CD4-positive, alpha-beta T cell treated with Interleukin-2 at 100 ng/mL for 4 hours (primary cell): ENCODE data around the gene KCNK17.

Source experiments
- DNase-seq: peaks from one replicate; pipeline ENCODE4 v3.0.0-alpha.2; 2020; ENCODE audit warnings: low spot score

KCNK17 gene, protein sequence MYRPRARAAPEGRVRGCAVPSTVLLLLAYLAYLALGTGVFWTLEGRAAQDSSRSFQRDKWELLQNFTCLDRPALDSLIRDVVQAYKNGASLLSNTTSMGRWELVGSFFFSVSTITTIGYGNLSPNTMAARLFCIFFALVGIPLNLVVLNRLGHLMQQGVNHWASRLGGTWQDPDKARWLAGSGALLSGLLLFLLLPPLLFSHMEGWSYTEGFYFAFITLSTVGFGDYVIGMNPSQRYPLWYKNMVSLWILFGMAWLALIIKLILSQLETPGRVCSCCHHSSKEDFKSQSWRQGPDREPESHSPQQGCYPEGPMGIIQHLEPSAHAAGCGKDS

DNA sequence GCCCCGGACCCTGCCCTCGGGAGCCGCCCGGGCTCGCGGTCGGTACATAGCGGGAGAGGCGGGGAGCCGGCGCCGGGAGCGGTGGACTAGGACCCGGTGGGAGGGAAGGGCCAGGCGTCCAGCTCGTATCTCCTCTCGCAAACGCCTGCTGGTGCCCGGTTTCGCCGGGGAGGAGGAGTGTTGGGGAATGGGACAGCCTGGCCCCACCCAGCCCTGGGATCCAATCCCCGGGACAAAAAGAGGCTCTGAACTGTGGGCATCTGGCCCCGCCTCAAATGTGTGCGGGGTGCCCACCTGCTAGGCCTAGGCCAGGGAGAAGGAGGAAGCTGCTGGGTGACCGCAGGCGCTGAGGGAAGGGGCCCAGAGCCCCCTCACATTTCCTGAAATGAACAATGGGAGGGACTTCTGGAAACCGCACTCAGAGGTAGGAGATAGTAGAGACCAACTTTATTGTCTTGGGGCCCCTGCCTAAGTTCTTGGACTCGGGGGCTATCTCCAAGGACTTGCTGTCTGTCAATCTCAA is at the start of gene KCNK17:
Gene KCNK17, minus strand, starts transcription at position 147 of the 523 bp plus-strand sequence. Its CDS starts 99 bp downstream, at position 48.
- no peak for DNase-seq

DNA sequence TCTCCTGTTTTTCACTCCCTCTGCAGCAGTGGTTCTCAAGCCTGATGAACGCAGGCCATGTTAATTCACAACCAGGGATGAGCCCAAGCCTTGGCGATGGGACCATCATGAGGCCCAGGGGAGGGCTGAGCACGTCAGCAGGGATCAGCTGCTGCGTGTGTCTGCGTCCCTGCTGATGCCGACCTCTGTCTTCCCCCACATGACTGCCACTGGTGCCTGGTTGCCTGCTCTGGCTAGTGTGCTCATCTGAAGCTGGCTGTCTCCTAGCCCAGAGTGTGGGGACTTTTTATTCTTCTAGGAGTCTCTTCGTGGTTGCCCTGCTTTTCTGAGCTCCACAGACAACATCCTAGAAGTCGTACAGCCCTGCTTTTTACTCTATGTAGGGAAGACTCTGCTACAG is 49.1 kb upstream of the KCNK17 start:
- no peak for DNase-seq

DNA sequence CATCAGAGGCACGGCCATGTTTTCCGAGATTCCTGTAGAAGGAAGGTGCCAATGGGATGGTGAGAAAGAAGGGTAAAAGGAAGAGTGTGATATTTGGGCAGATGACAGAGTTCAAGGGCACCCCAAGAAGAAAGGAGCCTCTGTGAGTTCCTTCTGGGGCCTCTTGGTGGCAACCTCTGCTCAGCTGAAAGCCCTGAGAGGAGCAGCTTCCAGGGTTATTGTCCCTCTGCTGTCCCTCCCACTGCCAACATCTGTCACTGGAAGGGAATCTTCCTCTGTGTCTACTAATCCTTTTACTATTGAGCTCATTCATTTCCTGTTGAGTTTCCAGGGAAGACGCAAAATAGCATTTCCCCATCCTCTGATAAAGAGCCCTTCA is 48.3 kb upstream of the KCNK17 start:
- DNase-seq = no peak

DNA sequence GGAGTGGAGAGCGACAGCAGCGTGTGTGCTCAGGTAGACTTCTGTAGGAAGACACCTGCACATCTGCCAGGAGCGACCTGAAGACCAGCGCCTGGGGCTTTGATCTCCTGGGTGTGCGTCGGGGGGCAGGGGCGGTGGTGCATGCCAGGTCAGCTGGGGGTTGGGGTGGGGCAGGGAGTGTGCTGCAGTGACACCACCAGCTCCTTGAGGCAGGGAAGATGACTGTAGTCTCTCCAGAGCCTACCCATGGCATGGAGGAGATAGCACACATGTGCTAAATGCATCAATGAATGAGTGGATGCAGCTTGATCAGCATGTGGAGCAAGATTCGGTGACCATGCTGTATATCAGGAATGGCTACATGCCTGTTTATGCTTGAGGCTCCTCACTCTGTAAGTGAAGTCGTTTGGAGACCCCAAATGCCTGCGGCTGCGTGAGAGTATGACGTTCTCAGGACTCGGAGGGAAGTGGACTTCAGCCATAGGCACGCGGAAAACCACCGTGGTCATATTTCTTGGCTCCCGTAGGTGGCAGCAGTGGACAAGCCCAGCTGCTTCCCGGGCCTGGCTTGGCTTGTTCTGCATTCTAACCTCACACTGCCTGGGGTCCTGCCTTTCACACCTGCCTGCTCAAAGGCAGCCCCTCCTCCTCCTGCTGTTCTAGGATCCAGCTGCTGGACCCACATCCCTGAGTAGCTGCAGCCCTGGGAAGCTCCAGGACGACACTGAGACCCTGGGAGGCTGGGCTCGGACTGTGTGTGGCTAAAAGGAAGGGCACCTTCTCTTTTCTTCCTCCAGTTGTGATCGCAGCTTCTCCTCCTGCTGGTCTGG is 47.7 kb upstream of the KCNK17 start:
- DNase-seq = peak; percentile 23

DNA sequence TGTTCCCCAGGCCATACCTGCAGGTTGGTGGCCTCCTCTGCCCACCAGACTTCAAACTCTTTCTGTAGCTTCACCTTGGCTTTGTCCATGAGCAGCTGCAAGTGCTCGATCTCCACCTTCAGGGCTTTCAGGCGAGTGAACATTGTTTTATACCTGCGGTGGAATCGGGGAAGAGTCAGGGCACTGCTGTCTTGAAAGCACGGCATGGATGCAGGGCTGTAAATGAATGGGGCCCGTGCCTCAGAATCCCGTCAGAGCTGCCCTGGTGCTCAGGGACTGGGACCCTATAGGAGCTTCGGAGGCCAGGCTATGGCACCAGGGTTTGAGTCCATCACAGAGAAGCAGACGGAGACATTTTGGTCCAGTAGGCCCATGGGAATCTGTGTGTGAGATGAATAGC is 46.2 kb upstream of the KCNK17 start:
- no peak for DNase-seq

DNA sequence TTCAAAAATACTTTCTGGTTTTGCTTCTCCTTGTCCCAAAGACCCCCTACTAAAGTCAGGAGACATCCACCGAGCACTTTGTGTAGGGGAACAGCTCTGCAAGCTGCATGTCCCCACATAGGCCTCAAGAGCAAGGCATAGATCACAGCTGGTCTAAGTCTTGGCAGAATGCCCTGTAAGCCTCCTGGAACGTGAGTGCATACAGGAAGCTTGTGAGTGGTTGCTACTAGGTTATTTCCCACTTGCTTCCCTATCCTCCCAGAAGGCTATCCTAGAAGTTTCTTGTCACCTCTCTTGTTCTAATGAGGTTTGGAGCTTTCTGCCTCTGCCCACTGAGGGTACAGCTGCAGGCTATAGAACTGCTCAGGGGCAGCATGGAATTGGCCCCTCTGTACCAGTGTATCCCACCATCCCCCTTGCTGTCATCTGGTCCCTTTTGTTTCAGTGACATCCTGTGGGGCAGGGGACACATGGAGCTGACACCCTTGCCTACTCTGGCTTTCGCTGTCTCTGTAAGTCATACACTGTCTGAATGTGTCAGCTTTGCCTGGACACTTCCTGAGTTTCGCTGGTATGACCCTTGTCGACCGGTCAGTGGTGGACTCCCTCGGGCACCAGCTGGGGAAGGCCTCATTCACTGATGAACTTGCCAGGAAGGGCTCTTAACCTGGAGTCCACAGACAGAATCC is 43.9 kb upstream of the KCNK17 start:
- no peak for DNase-seq

DNA sequence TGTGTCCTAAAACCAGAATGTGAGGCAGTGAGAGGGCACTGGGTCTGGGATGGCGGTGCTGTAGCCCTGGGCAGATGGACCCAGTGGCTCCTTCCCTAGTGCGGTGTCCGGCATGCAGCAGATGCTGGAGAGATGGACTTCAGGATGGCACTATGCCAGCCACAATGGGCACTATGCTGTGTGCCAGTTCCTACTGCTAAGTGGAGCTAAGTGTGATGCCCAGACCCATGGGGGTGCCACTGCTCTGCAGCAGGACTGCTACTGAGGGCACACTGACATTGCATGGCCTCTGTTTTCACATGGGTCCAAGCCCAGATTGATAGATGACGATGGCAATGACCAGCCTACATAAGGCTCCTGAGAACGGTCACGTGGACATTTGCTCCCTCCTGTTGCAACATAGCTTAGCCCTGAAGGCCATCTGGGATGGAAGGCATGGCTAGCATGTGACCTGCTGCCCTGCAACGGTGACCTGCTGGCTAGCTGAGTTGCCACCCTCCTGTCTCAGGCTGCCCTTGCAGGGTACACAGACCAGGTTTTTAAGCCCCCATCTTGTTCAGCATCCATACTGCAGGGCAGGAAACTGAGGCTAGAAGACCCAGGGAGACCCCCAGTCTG is 39.6 kb upstream of the KCNK17 start:
- no peak for DNase-seq

DNA sequence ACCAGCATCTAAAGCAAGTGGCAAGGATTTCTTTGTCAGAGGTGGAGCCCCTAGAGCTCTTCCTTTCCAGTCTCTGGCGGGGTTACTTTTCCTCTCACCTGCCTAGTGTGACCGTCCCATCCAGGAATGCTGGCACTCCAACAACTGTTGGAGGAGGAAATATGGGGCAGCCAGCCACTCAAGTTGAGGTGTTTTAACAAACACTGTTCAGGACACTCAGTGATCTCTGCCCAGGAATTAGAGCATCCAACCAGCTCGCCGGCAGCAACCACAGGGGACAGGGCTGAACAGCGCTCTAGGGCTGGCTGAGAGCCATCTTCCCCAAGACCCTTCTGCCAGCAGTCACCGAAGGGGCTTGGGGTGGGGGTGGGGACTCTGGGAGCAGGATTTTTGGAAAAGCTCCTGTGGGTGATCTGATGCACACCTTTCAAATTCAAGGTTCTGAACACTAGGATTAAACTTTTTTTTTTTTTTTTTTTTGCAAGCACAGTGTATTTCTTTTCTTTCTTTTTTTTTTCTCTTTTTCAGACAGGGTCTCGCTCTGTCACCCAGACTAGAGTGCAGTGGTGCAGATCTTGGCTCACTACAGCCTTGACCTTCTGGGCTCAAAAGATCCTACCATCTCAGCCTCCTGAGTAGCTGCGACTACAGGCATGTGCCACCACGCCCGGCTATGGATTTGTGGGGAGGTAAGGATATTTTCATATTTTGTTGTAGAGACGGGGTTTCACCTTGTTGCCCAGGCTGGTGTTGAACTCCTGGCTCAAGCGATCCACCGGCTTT is 36.7 kb upstream of the KCNK17 start:
- no peak for DNase-seq

DNA sequence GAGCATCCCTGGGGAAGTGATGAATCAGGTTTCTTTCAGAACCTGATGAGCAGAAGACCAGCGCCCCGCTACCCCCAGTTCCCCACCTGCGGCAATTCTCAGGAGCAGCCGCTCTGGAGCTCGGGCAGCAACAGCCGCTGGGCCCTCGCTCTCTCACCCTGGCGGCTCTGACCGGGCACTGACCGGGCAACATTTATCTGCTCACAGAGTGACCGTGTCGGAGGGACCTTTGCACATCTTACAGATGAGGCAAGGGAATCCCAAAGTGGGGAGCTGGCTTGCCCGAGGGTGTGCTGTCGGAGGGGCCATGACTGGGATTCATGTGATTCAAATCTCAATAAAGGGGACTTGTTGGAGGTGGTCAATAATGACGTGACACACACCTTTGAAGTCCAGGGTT is 34.5 kb upstream of the KCNK17 start:
- DNase-seq = no peak

DNA sequence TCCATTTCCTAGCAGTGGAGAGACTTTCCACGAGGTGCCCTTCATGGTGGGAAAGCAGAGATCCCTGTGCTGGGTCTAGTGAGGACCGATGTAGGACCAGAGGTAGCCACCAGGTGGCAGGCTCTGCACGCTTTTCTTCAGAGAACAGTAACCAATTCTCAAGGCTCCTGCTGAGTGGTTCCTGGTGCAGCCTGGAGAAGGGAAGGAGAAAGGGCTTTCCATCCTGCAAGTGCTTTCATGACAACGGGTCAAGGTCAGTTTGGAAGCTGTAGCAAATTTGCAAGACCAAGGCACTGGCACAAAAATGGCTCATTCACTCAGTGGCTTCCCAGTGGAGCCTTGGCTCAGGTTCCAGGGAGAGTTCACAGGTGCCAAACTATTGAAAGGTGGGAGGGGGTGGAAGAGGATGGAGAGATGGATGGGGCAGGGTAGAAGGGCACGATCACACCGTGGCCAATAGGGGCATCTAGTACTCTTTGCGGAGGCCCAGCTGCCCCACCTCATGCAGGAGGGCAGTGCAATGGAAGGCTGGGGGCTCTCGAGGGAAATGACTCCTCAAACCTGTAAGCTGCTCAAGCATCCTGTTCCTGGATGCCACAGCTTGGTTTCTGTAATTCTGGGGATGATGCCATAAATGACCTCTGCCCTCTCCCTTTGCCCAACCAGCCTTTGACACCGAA is 33.8 kb upstream of the KCNK17 start:
- DNase-seq = peak; percentile 49

DNA sequence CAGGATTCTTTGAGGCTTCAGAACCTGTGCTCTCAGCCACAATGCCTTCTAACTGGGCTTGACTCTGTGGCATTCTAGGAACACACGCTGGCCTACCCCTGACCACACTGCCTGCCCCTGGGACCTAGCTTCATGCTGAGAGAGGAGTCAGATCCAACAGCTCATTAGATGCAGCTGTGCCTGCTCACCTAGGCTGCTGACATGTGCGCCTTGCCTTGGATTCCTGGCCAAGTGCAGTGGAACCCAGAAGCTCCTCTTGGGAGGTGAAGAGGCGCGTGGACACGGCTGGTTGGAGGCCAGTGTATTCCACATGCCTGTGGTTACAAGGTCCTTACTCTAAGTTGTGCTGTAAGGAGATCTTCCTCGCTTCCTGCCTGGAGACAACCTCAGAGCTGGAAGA is 33.0 kb upstream of the KCNK17 start:
- DNase-seq = no peak

DNA sequence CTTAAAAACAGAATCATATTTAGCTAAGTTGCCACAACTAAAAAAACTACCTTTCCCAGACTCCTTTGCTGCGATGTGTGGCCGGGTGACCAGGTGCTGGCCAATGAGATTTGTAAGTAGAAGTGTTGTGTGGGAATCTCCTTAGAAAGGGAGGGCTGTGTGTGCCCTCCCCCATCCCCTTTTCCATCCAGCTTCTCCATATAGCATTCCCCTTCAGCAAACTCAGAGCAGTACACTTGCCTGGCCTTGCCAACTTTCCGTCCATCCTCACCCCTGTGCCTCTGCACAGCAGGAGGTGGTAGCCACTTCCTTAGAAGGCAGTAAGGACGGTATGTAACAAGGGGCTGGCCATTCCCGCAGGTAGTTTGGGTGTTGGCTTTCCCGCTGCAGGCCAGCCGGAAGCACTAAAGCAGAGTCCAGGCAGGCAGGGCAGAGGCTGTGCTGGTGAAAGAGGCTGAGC is 30.6 kb upstream of the KCNK17 start:
- no peak for DNase-seq

DNA sequence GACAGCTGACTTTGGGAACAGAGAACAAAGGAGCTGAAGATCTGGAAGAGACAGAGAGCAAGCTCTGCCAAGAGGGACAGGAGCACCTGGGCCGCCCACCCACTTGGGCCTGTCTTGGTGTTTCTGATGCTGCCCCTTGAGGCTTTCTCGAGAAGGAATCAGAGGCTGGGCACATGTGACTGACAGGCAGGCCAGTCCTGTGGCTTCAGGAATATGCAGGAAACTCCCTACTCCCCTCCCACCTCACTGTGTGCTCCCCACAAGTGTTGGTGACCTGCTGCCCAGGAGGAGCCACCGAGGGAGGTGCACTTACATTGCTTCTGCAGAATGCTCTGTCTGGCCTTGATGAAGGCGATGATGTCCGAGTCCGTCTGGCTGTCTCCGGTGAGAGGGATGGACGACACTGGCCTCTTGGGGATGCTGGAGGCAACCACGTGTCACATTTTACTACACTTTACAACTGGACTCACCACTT is 29.2 kb upstream of the KCNK17 start:
- no peak for DNase-seq

DNA sequence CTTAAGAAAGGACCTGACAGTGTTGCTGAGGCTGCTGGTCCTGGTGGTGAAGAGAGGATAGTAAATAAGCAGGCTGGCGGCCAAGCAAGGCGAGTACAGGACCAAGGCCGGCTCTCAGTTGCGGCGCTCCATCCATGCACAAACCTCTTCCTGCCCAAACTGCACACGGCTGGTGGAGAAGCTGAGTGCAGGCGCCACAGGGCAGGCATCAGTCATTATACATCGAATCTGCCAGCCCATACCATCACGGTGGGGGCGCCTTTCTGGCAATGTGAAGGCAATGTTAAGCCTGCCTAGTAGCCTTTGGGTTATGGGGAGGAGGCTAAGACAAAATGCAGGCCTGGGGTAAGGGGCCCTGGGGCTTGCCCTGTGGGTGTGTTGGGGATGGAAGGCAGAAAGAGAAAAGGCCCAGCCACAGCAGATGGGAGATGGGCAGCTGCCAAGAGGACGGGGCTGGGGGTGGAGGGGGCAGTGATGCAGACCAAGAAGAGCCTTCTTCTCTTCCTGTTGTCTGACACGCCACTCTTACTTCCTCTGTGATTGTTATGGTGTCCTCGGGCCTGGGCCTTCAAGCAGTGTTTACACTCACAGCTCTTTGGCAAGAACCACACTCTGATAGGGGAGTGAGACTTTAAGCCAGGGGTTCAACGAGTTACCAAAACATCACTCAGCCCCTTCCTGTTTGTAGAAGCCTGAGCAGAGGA is 28.6 kb upstream of the KCNK17 start:
- no peak for DNase-seq

DNA sequence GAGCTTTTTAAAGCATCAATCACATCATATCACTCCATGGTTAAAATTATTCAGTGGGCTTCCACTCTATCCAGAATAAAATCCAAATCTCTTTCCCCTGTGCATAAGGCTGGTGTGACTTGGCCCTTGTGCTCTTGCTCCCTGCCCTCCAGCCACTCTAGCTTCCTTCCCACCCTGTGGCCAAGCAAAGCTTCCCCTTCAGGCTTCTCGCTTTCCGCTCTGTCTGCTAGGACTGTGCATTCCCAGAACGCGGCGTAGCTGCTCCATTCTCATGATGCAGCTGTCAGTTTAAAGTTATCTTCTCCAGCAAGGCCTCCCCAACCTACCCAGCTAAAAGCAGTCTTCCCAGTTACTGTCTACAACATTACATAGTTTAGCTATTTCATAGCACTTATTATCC is 27.7 kb upstream of the KCNK17 start:
- DNase-seq = no peak

DNA sequence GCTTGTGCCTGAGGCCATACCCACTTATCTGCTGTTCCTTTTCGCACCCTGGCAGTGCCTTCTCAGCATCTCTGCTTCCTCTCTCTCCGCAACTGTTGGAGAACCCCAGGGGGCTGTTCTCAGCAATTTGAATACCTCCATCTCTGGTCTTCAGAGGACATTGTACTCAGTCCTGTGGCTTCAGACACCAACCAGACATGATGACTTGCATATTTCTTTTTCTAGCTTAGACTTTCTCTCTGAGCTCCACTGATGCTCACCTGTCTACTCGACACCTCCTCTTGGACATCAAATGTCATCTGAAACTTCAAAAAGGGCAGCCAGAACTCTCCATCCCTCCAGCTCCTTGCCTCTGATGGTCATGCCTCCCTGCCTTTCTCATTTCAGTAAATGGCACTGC is 27.1 kb upstream of the KCNK17 start:
- DNase-seq = no peak

DNA sequence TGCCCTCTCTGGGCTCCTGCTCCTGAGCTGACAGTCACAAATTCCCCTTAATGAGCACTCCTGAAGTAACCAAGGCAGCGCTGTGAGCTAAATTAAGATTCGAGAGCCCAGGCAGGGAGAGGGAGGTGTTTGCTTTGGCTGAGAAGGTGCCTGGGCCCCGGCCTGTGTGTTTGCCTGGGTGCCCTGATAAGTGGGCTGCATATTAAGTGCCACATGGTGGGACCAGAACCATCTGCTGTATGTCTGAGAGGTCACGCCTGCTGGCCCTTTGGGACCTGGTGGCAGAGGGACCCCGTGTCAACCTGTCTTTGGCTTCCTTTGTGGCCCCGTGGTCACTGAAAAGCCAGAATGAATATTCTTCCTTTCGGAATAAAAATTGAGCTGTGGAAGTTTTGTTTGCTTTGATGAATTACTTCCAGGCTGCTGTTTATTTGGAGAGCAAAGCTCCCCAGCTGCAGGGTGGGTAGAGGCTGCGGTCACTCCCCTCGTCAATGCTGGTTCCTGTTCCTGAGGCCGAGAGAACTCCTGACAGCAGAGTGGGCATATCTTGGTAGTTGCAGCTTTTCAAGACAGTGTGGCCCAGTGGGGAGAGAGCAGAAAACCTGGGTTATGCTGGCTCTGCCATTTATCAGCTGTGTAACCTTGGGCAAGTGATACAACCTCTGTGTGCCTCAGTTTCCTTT is 25.8 kb upstream of the KCNK17 start:
- DNase-seq = no peak

DNA sequence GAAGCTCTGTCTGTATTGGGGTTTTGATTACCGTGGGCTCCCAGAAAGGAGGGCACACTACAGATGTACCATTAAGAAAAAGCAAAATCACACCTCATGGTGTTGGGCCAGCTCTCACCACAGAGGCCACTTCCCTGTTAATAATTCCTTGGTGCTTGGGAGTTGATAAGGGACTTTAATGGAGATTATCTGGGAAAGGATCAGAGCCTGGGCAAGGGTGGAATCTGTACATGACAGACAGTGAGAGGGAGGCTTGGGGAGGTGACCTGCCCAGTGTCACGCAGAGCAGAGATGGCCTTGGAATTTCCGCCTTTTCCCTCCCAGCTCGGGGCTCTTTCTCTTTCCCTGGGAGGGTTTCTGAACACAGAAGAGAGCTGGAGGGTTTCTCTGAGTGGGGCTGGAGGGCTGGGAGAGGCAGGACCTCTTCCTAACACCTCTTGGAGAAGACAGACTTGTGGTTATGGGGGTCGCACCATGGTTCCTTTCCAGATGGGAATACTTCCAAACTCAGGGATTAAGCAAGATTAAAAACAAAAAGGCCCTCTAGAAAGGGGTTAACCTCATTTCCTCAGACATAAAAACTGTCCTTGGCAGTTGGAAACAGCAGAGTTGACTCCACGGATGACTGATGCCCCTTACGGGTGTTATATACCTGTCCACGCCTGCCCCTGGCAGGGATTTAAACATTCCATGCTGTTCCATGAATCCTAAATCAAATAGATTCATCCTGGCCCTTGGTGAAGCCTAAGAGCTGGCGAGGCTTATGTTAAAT is 25.1 kb upstream of the KCNK17 start:
- no peak for DNase-seq

DNA sequence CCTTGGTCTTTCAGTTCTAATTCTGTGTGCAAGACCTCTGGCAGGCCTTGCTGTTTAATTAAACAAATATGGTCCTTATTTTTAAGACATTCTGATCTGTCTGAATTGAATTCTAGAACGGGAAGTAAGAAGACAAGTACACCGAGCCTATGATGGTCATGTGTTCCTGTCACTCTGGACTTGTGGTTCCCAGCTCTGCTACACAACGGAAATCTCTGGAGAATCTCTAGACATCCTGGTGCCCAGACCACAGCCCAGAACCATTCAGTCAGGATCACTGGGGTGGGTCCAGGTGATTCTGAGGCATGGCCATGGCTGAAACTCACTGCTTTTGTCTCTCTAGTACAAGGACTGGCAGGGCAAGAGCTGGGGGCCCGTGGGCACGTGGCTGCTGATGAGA is 24.2 kb upstream of the KCNK17 start:
- DNase-seq = no peak
